ENCODE results near the gene VSX1.

The VSX1 gene

GRCh38 chr20:25038591-25039015 is 43.3 kb downstream of the VSX1 start:
- DNase-seq = no peak

GRCh38 chr20:25038103-25038410 is 43.9 kb downstream of the VSX1 start:
- DNase-seq = no peak

- no peak for DNase-seq
Observed at GRCh38 chr20:25037288-25038102, 44.4 kb downstream of the VSX1 start.

- no peak for DNase-seq
Observed at GRCh38 chr20:25036331-25036936, 45.5 kb downstream of the VSX1 start.

- DNase-seq = no peak
Observed at GRCh38 chr20:25035921-25036320, 46.0 kb downstream of the VSX1 start.

GRCh38 chr20:25033924-25034300 is 48.0 kb downstream of the VSX1 start:
- DNase-seq = no peak

GRCh38 chr20:25033265-25033923 is 48.5 kb downstream of the VSX1 start:
- DNase-seq = no peak

GRCh38 chr20:25032478-25033264 is 49.3 kb downstream of the VSX1 start:
- no peak for DNase-seq

- DNase-seq = no peak
Observed at GRCh38 chr20:25032065-25032477, 49.9 kb downstream of the VSX1 start.

GRCh38 chr20:25031241-25031640 is 50.7 kb downstream of the VSX1 start:
- DNase-seq = no peak

GRCh38 chr20:25030649-25031207 is 51.2 kb downstream of the VSX1 start:
- no peak for DNase-seq

GRCh38 chr20:25030007-25030648 is 51.8 kb downstream of the VSX1 start:
- DNase-seq = no peak

- no peak for DNase-seq
Observed at GRCh38 chr20:25025986-25026605, 55.8 kb downstream of the VSX1 start.

Data from activated naive CD4-positive, alpha-beta T cell treated with Interleukin-2 at 50 U/mL for 16 hours (primary cell).